Caki2 (cell line): ENCODE measurements around the gene SH3RF3. TPM values are rescaled to one million over a fixed set of nuclear protein-coding genes. Genes with fewer than 3 reads are reported as not detected.

ENCODE experiments used
- DNase-seq: peaks from one replicate; pipeline ENCODE4 v3.0.0-alpha.2; 2015; ENCODE audit warnings: low read depth
- in situ Hi-C: cut with HindIII; loops from 2 replicates; pipeline ENCODE4 v1.10.0; 2016; ENCODE audit warnings: low sequenced_read_pairs, low pct_unique_long_range_greater_than_20kb, mixed read lengths
- total RNA-seq: library from RNA; depleted of rRNA; stranded (reverse); fragments of >200 nt; shearing (Covaris generic); gene quantifications from 2 replicates; pipeline ENCODE4 v1.2.3, GENCODE V29; 2014; ENCODE audit warnings: low replicate concordance

SH3RF3 gene
- total RNA-seq, 1 experiment from 2014 or later: 0.20 TPM

- no peak for DNase-seq
- in situ Hi-C loops: no loop called here
Observed at GRCh38 chr2:109295781-109296117, 166.7 kb downstream of the SH3RF3 start.

- DNase-seq: no peak
- in situ Hi-C loops: no loop called here
Observed at GRCh38 chr2:109297566-109298490, 168.8 kb downstream of the SH3RF3 start.

- in situ Hi-C loops: no loop called here
- DNase-seq: no peak
Observed at GRCh38 chr2:109298851-109299250, 169.8 kb downstream of the SH3RF3 start.

- DNase-seq: no peak
- in situ Hi-C loops: no loop called here
Observed at GRCh38 chr2:109299536-109299935, 170.5 kb downstream of the SH3RF3 start.

- DNase-seq: no peak
- in situ Hi-C loops: no loop called here
Observed at GRCh38 chr2:109300582-109300981, 171.6 kb downstream of the SH3RF3 start.

- no peak for DNase-seq
- in situ Hi-C loops: no loop called here
Observed at GRCh38 chr2:109301746-109302145, 172.7 kb downstream of the SH3RF3 start.

GRCh38 chr2:109302319-109302718 is 173.3 kb downstream of the SH3RF3 start:
- in situ Hi-C loops: no loop called here
- DNase-seq: no peak

GRCh38 chr2:109304242-109304641 is 175.2 kb downstream of the SH3RF3 start:
- no peak for DNase-seq
- in situ Hi-C loops: no loop called here

- in situ Hi-C loops: no loop called here
- DNase-seq: no peak
Observed at GRCh38 chr2:109304731-109305470, 175.9 kb downstream of the SH3RF3 start.

GRCh38 chr2:109305490-109306167 is 176.6 kb downstream of the SH3RF3 start:
- DNase-seq: no peak
- in situ Hi-C loops: no loop called here

GRCh38 chr2:109306190-109306589 is 177.2 kb downstream of the SH3RF3 start:
- in situ Hi-C loops: no loop called here
- DNase-seq: no peak

GRCh38 chr2:109311771-109312170 is 182.8 kb downstream of the SH3RF3 start:
- no peak for DNase-seq

GRCh38 chr2:109312902-109313301 is 183.9 kb downstream of the SH3RF3 start:
- DNase-seq: no peak
- in situ Hi-C loops: no loop called here

More at GRCh38 chr2:109311771-109312170, 182.8 kb downstream of the SH3RF3 start:
- in situ Hi-C loops: no loop called here

- no peak for DNase-seq
- in situ Hi-C loops: no loop called here
Observed at GRCh38 chr2:109313343-109313742, 184.3 kb downstream of the SH3RF3 start.

GRCh38 chr2:109316091-109316490 is 187.1 kb downstream of the SH3RF3 start:
- in situ Hi-C loops: no loop called here
- no peak for DNase-seq

GRCh38 chr2:109317471-109318095 is 188.6 kb downstream of the SH3RF3 start:
- in situ Hi-C loops: no loop called here

GRCh38 chr2:109318150-109318948 is 189.3 kb downstream of the SH3RF3 start:
- in situ Hi-C loops: no loop called here
- DNase-seq: no peak

More at GRCh38 chr2:109317471-109318095, 188.6 kb downstream of the SH3RF3 start:
- DNase-seq: no peak

GRCh38 chr2:109318949-109319342 is 189.9 kb downstream of the SH3RF3 start:
- DNase-seq: no peak
- in situ Hi-C loops: no loop called here
